ENCODE results near the gene MYOD1.

MYOD1 gene

DNA sequence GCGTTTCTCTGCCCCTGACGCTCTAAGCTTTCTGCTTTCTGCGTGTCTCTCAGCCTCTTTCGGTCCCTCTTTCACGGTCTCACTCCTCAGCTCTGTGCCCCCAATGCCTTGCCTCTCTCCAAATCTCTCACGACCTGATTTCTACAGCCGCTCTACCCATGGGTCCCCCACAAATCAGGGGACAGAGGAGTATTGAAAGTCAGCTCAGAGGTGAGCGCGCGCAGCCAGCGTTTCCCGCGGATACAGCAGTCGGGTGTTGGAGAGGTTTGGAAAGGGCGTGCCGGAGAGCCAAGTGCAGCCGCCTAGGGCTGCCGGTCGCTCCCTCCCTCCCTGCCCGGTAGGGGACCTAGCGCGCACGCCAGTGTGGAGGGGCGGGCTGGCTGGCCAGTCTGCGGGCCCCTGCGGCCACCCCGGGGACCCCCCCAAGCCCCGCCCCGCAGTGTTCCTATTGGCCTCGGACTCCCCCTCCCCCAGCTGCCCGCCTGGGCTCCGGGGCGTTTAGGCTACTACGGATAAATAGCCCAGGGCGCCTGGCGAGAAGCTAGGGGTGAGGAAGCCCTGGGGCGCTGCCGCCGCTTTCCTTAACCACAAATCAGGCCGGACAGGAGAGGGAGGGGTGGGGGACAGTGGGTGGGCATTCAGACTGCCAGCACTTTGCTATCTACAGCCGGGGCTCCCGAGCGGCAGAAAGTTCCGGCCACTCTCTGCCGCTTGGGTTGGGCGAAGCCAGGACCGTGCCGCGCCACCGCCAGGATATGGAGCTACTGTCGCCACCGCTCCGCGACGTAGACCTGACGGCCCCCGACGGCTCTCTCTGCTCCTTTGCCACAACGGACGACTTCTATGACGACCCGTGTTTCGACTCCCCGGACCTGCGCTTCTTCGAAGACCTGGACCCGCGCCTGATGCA lies at the start of gene MYOD1:
MYOD1 (plus strand) TSS at position 544 of the 910 bp plus-strand sequence; CDS start at position 756, 212 bp downstream.
- H3K4me3 ChIP-seq (ENCODE audit: low read depth, low read length): no peak within 1 kb of the TSS
- no peak for DNase-seq (ENCODE audit: low read depth)
- TF ChIP-seq, protein P1, sequence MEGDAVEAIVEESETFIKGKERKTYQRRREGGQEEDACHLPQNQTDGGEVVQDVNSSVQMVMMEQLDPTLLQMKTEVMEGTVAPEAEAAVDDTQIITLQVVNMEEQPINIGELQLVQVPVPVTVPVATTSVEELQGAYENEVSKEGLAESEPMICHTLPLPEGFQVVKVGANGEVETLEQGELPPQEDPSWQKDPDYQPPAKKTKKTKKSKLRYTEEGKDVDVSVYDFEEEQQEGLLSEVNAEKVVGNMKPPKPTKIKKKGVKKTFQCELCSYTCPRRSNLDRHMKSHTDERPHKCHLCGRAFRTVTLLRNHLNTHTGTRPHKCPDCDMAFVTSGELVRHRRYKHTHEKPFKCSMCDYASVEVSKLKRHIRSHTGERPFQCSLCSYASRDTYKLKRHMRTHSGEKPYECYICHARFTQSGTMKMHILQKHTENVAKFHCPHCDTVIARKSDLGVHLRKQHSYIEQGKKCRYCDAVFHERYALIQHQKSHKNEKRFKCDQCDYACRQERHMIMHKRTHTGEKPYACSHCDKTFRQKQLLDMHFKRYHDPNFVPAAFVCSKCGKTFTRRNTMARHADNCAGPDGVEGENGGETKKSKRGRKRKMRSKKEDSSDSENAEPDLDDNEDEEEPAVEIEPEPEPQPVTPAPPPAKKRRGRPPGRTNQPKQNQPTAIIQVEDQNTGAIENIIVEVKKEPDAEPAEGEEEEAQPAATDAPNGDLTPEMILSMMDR (conservative IDR thresholded peaks at IDR 0.05; ENCODE audit: low read depth, low read length): no peak

DNA sequence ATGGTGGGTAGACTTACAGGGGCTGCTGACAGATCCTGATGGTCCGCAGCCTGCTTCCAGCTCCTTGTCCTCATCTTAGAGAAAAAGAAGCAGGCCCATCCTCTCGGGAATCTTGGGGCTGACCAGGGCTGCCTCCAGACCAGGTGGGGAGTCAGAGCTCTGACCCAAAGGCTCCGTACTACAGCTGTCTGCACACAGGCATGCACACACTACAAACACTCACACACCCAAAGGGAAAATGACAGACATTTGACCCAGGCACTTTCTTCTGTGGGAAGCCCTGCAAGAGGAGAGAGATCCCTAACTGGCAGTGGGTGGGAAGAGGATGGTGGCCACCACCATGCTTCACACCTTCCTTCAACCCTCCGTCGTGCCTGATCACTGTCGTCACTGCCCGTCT lies 46.9 kb upstream of the MYOD1 start:
- TF ChIP-seq, protein P1 (conservative IDR thresholded peaks at IDR 0.05; ENCODE audit: low read depth, low read length): no peak
- H3K4me3 ChIP-seq (ENCODE audit: low read depth, low read length): no peak overlapping the region
- no peak for DNase-seq (ENCODE audit: low read depth)

DNA sequence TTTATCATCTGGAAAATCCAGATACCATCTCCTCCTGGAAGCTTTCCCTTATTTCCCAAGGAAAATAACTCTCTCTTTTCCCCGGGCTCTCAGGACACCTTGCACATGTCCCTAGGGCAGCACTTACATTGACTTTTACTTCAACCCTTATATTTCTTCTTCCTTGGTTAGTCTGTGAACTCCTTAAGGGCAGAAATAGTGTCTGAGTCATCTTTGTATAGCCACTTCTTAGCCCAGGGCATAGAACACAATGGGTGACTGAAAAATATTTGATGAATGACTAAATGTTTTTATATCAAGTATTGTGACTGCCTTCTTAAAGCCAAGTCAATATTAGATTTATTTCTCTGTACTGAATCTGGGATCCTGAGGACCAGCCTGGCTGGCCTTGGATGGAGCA lies 45.4 kb upstream of the MYOD1 start:
- no peak overlapping the region for H3K4me3 ChIP-seq (ENCODE audit: low read depth, low read length)
- TF ChIP-seq, protein P1 (conservative IDR thresholded peaks at IDR 0.05; ENCODE audit: low read depth, low read length): no peak
- DNase-seq (ENCODE audit: low read depth): no peak

DNA sequence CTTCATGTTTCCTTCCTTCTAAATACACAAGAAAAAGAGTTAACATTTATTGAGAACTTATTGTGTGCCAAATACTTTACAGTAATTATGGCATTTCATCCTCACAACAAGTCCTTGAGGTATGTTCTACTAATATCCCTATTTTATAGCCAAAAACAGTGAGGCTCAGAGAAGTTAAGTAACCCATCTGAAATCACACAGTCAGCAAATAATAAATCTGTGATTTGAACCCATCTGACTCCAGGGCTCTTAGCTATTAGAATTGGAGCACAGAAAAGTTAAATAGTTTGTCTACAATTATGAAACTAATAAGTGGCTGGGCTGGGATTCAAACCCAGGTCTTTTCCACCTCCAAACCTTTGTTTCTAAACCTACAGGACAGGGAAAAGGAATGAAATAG lies 36.5 kb upstream of the MYOD1 start:
- DNase-seq (ENCODE audit: low read depth): no peak
- TF ChIP-seq, protein P1 (conservative IDR thresholded peaks at IDR 0.05; ENCODE audit: low read depth, low read length): no peak
- H3K4me3 ChIP-seq (ENCODE audit: low read depth, low read length): no peak overlapping the region

DNA sequence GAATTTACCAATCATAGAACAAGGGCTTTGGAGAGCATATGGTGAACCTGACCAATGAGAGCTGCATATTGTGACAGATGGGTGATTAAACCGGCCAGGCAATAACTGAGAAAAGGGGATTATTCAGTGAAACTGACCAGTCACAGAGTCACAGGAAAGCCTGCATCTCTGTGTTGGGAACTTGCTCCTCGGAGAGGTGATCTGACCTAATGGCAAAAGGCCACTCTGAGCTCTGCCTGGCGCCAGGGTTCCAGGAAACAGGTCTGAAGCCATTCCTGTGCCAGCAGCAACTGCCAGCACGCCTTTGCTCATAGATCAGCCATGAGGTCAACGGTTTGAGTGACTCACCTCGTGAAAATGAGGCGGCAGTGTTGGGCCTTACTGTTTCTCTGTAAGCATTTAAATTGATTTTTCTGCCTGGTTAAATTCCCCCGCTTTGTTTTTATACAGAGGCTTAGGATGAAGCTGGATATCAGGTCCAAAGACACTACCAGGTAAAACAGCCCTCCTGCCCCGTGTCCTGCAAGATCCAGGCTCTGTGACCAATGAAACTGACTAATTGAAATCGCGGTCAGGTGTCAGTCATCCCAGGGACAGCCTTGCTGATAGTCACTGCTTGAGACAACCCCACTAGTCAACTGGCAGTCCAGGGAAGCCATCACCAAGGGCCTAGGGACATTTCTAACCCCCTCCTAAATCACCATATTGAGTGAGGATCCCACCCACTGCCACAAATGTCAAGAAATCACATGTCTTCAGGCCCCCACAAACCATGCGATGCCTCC lies 35.8 kb upstream of the MYOD1 start:
- TF ChIP-seq, protein P1 (conservative IDR thresholded peaks at IDR 0.05; ENCODE audit: low read depth, low read length): no peak
- no peak overlapping the region for H3K4me3 ChIP-seq (ENCODE audit: low read depth, low read length)
- peak; percentile 55 for DNase-seq (ENCODE audit: low read depth)

DNA sequence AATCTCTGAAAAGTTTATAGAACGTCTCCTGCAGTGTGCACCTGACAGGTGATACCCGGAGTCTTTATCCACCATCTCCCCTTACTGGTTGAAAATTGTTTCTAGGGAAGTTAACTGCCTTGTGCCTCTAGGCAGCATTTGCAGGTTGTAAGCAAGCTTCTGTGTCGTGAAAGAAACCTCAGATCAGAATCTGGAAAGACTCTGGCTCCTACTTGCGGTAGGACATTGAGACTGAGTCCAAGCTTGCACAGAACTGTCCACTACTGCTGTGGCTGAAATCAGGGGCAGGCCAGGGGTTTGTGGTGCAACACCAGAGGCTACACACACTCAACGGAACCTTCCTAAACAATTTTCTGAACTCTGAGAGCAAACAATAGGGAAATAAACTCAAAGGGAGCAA lies 34.8 kb upstream of the MYOD1 start:
- H3K4me3 ChIP-seq (ENCODE audit: low read depth, low read length): no peak overlapping the region
- TF ChIP-seq, protein P1 (conservative IDR thresholded peaks at IDR 0.05; ENCODE audit: low read depth, low read length): no peak
- no peak for DNase-seq (ENCODE audit: low read depth)
